Neural progenitor cell (in vitro differentiated cells): ENCODE data around the gene CD4. TPM values are rescaled to one million over a fixed set of nuclear protein-coding genes. Genes with fewer than 3 reads are reported as not detected.

Source experiments
- DNase-seq: peaks from one replicate; pipeline ENCODE4 v3.0.0-alpha.2; 2016; ENCODE audit warnings: low spot score
- H2AFZ ChIP-seq: fragments of 200-600 bp; sonication (generic); replicated peaks from 2 replicates; pipeline ENCODE4 v1.6.1; 2016; ENCODE audit warnings: antibody characterized with exemption
- H3F3A ChIP-seq: fragments of 200-600 bp; sonication (generic); 2 replicates; pipeline ENCODE4 v1.6.1; 2016; ENCODE audit warnings: antibody characterized with exemption, low read depth
- H3K27ac ChIP-seq: fragments of 200-600 bp; sonication (generic); 2 replicates; pipeline ENCODE4 v1.5.1; 2016; ENCODE audit warnings: mild to moderate bottlenecking
- H3K27me3 ChIP-seq: fragments of 200-600 bp; sonication (generic); 2 replicates; pipeline ENCODE4 v1.6.1; 2016; ENCODE audit warnings: mild to moderate bottlenecking, moderate library complexity
- H3K36me3 ChIP-seq: fragments of 200-600 bp; sonication (generic); 2 replicates; pipeline ENCODE4 v1.5.1; 2016
- H3K4me1 ChIP-seq: fragments of 200-600 bp; sonication (generic); 2 replicates; pipeline ENCODE4 v1.6.1; 2016; ENCODE audit warnings: mixed run types
- H3K4me2 ChIP-seq: fragments of 200-600 bp; sonication (generic); 2 replicates; pipeline ENCODE4 v1.6.1; 2016
- H3K4me3 ChIP-seq: fragments of 200-600 bp; sonication (generic); 2 replicates; pipeline ENCODE4 v1.5.1; 2016
- H3K79me2 ChIP-seq: fragments of 200-600 bp; sonication (generic); 2 replicates; pipeline ENCODE4 v1.6.1; 2016; ENCODE audit warnings: low read depth
- H3K9ac ChIP-seq: fragments of 200-600 bp; sonication (generic); 2 replicates; pipeline ENCODE4 v1.6.1; 2016
- H3K9me3 ChIP-seq: fragments of 200-600 bp; sonication (generic); 2 replicates; pipeline ENCODE4 v1.5.1; 2016; ENCODE audit warnings: low read depth
- H4K20me1 ChIP-seq: fragments of 200-600 bp; sonication (generic); 2 replicates; pipeline ENCODE4 v1.6.1; 2016; ENCODE audit warnings: low read depth
- H3K27ac Mint-ChIP-seq: 3 replicates; pipeline ENCODE4 v1.8.0; 2021; ENCODE audit warnings: mixed read lengths
- H3K27me3 Mint-ChIP-seq: 2 replicates; pipeline ENCODE4 v1.8.0; 2022; ENCODE audit warnings: low read depth, mild to moderate bottlenecking, inconsistent platforms, moderate library complexity, mixed read lengths; ENCODE audit not compliant: insufficient read depth
- H3K36me3 Mint-ChIP-seq: 3 replicates; pipeline ENCODE4 v1.8.0; 2021; ENCODE audit warnings: mixed read lengths
- H3K4me1 Mint-ChIP-seq: 3 replicates; pipeline ENCODE4 v1.8.0; 2021; ENCODE audit warnings: mixed read lengths
- H3K4me3 Mint-ChIP-seq: 3 replicates; pipeline ENCODE4 v1.8.0; 2021; ENCODE audit warnings: mild to moderate bottlenecking, moderate library complexity, mixed read lengths
- H3K9me3 Mint-ChIP-seq: 3 replicates; pipeline ENCODE4 v1.8.0; 2020; ENCODE audit warnings: mixed read lengths
- CTCF ChIP-seq: fragments of 200-600 bp; sonication (generic); IDR thresholded peaks from 2 replicates; pipeline ENCODE4 v1.5.1; 2017; ENCODE audit warnings: antibody characterized with exemption, mild to moderate bottlenecking
- EZH2 ChIP-seq: fragments of 200-600 bp; sonication (generic); IDR thresholded peaks from 2 replicates; pipeline ENCODE4 v1.6.1; 2017; ENCODE audit warnings: antibody characterized with exemption, mild to moderate bottlenecking, moderate library complexity
- EZH2phosphoT487 ChIP-seq: fragments of 200-600 bp; sonication (generic); IDR thresholded peaks from 2 replicates; pipeline ENCODE4 v1.6.1; 2017; ENCODE audit warnings: antibody characterized with exemption
- total RNA-seq: library from RNA; depleted of rRNA; stranded (reverse); fragments of >200 nt; gene quantifications from 2 replicates; pipeline ENCODE4 v1.2.3, GENCODE V29; 2015; ENCODE audit warnings: low replicate concordance

The CD4 gene
- total RNA-seq, 1 donor from 2014 or later, result 2.5 TPM

GRCh38 chr12:6791931-6792520 lies 2.7 kb downstream of the CD4 start:
- TF ChIP-seq EZH2 (no peak), CTCF (no peak), EZH2phosphoT487 (no peak)
- peaks cover 3% of the 10 kb centered on the region for H3K27me3 Mint-ChIP-seq
- Histone ChIP-seq H3K36me3 (no peaks in the 10 kb centered on the region), H3K4me3 (no peak overlapping the region), H3K79me2 (no peaks in the 10 kb centered on the region), H3F3A (peaks cover 11% of the 10 kb centered on the region), H3K9me3 (no peaks in the 10 kb centered on the region), H3K4me1 (peaks cover 26% of the 10 kb centered on the region), H3K4me2 (peak overlapping the region; percentile 51), H4K20me1 (no peaks in the 10 kb centered on the region), H3K27ac (no peak overlapping the region), H3K9ac (no peak overlapping the region), H3K27me3 (no peaks in the 10 kb centered on the region), H2AFZ (peak overlapping the region; percentile 100)
- H3K4me3 Mint-ChIP-seq, result peak overlapping the region; percentile 64
- H3K36me3 Mint-ChIP-seq, result no peaks in the 10 kb centered on the region
- peak overlapping the region; percentile 98 for H3K27ac Mint-ChIP-seq
- H3K4me1 Mint-ChIP-seq, result peaks cover 43% of the 10 kb centered on the region
- H3K9me3 Mint-ChIP-seq, result no peaks in the 10 kb centered on the region
- DNase-seq, result no peak

- Histone ChIP-seq H2AFZ (peak overlapping the region; percentile 100), H3K27ac (no peak overlapping the region), H3K9me3 (no peaks in the 10 kb centered on the region), H3K4me2 (peak overlapping the region; percentile 51), H3K4me1 (peaks cover 23% of the 10 kb centered on the region), H3F3A (peaks cover 6% of the 10 kb centered on the region), H3K79me2 (no peaks in the 10 kb centered on the region), H3K4me3 (no peak overlapping the region), H3K36me3 (no peaks in the 10 kb centered on the region), H3K27me3 (no peaks in the 10 kb centered on the region), H3K9ac (no peak overlapping the region), H4K20me1 (no peaks in the 10 kb centered on the region)
- H3K36me3 Mint-ChIP-seq, result no peaks in the 10 kb centered on the region
- H3K4me3 Mint-ChIP-seq, result peak overlapping the region; percentile 64
- peak; percentile 49 for DNase-seq
- TF ChIP-seq CTCF, result no peak
- TF ChIP-seq EZH2, result no peak
- no peak for TF ChIP-seq EZH2phosphoT487
- H3K4me1 Mint-ChIP-seq, result peaks cover 38% of the 10 kb centered on the region
- H3K9me3 Mint-ChIP-seq, result no peaks in the 10 kb centered on the region
- peaks cover 3% of the 10 kb centered on the region for H3K27me3 Mint-ChIP-seq
- H3K27ac Mint-ChIP-seq, result peak overlapping the region; percentile 98
Measured at GRCh38 chr12:6792522-6793201, 3.3 kb downstream of the CD4 start.

GRCh38 chr12:6795088-6795487 lies 5.8 kb downstream of the CD4 start:
- H3K27ac ChIP-seq, result no peak overlapping the region
- peaks cover 13% of the 10 kb centered on the region for H3K4me1 ChIP-seq
- DNase-seq, result no peak
- H3K36me3 Mint-ChIP-seq, result no peaks in the 10 kb centered on the region
- H3K9ac ChIP-seq, result no peak overlapping the region
- peaks cover 6% of the 10 kb centered on the region for H3F3A ChIP-seq
- H2AFZ ChIP-seq, result no peak overlapping the region
- no peaks in the 10 kb centered on the region for H3K27me3 ChIP-seq
- no peak overlapping the region for H3K27ac Mint-ChIP-seq
- no peak overlapping the region for H3K4me3 Mint-ChIP-seq
- no peak overlapping the region for H3K4me3 ChIP-seq
- H3K4me1 Mint-ChIP-seq, result peaks cover 33% of the 10 kb centered on the region
- no peak for TF ChIP-seq EZH2
- TF ChIP-seq CTCF, result no peak
- no peak for TF ChIP-seq EZH2phosphoT487
- no peaks in the 10 kb centered on the region for H3K9me3 Mint-ChIP-seq
- H3K27me3 Mint-ChIP-seq, result peaks cover 3% of the 10 kb centered on the region
- H3K4me2 ChIP-seq, result no peak overlapping the region
- H3K79me2 ChIP-seq, result no peaks in the 10 kb centered on the region
- no peaks in the 10 kb centered on the region for H3K9me3 ChIP-seq
- H4K20me1 ChIP-seq, result no peaks in the 10 kb centered on the region
- H3K36me3 ChIP-seq, result no peaks in the 10 kb centered on the region
